Esophagus squamous epithelium (tissue), 5 donors: ENCODE results near the gene FLNB. TPM values are rescaled to one million over a fixed set of nuclear protein-coding genes. Genes with fewer than 3 reads are reported as not detected.
A peak's percentile ranks its signal among the peaks of the same experiment; 100 is the strongest.

ENCODE experiments used
- DNase-seq: peaks from one replicate; lab custom pipeline; 2025; lab: John Stamatoyannopoulos, UW
- H3K27ac ChIP-seq, 4 donors: fragments of 200-600 bp; sonication (generic); one replicate each; pipeline ENCODE4 v1.5.1; 2016 to 2019; ENCODE audit warnings: mild to moderate bottlenecking in 1 of 4
- H3K27me3 ChIP-seq, 4 donors: fragments of 200-600 bp; sonication (generic); 1 replicate in 3 of 4; 2 replicates in 1 of 4; pipeline versions ENCODE4 v1.5.1 to v1.6.0; 2017 to 2021; ENCODE audit warnings: antibody characterized with exemption in 1 of 4
- H3K36me3 ChIP-seq, 3 donors: fragments of 200-600 bp; sonication (generic); one replicate each; pipeline ENCODE4 v1.5.1; 2016 to 2019
- H3K4me1 ChIP-seq, 3 donors: fragments of 200-600 bp; sonication (generic); one replicate each; pipeline ENCODE4 v1.5.1; 2017 to 2019
- H3K4me3 ChIP-seq, 4 donors: fragments of 200-600 bp; sonication (generic); 1 replicate in 3 of 4; 2 replicates in 1 of 4; pipeline ENCODE4 v1.5.1; 2016 to 2019; ENCODE audit warnings: mild to moderate bottlenecking in 2 of 4, moderate library complexity in 1 of 4
- H3K9me3 ChIP-seq, 3 donors: fragments of 200-600 bp; sonication (generic); one replicate each; pipeline ENCODE4 v1.5.1; 2016 to 2019
- POLR2A ChIP-seq, 4 donors: fragments of 450-650 bp; IDR thresholded peaks; one replicate each; pipeline ENCODE4 v1.6.1; 2017; ENCODE audit warnings: antibody characterized with exemption in 4 of 4, mild to moderate bottlenecking in 4 of 4, moderate library complexity in 3 of 4
- WGBS, 2 donors: methylation state at CpG; one replicate each; pipeline ENCODE4 v1.1.5; 2018; 5-methylcytosine and 5-hydroxymethylcytosine counted together
- intact Hi-C: fragments of 100-400 bp; cut with DNase I; formaldehyde crosslinking; loops from one replicate; pipeline ENCODE4 v1.15.0; 2022
- total RNA-seq, 4 donors: library from RNA; depleted of rRNA; stranded (reverse); fragments of >200 nt; gene quantifications; one replicate each; pipeline ENCODE4 v1.1.0, GENCODE V29; 2016
- TF ChIP-seq, protein P1 (sequence below), 6 experiments: fragments of 450-650 bp in 4 of 6; fragments of 200-600 bp in 2 of 6; sonication (generic) in 2 of 6; IDR thresholded peaks; one replicate each; pipeline ENCODE4 v1.5.1; 2016 to 2019; ENCODE audit warnings: antibody characterized with exemption in 6 of 6, mild to moderate bottlenecking in 4 of 6, moderate library complexity in 4 of 6
- donor health status: DM: yes; HTN: yes; CAD: no.

The FLNB gene
- total RNA-seq, 4 donors from 2014 or later: 65.4 to 77.0 (median 71.5) TPM

DNA sequence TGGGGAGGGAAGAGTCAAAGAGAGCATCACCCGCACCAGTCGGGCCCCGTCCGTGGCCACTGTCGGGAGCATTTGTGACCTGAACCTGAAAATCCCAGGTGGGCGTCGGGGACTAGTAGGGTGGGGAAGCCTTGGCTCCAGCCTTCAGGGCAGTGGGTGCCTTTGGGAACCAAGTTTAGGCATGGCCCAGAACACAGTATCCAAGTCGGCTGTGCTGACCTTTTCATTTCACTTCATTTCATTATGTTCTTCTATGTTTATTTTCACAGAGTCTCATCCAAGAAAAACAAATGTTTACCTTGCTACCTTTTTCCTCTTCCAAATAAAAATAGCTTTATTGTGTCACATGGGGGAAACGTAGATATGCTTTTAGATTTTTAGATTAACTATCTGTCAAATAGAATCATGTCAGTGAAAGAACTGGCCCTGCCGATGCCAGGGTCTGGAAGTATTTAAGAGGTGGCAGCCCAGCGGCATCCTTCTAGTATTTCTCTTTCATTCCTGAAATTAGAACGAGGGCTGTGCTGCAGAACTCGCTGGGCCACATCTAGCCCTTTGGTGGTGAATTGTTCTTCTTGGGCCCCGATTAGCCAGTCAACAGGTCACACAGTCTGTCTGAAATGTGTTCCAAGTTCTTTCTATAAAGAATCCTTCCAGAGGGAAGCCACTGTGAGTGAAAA lies 142.0 kb downstream of the FLNB start:
- H3K4me3 ChIP-seq: no peak overlapping the region
- H3K4me1 ChIP-seq: no peaks in the 10 kb centered on the region
- TF ChIP-seq, protein P1, sequence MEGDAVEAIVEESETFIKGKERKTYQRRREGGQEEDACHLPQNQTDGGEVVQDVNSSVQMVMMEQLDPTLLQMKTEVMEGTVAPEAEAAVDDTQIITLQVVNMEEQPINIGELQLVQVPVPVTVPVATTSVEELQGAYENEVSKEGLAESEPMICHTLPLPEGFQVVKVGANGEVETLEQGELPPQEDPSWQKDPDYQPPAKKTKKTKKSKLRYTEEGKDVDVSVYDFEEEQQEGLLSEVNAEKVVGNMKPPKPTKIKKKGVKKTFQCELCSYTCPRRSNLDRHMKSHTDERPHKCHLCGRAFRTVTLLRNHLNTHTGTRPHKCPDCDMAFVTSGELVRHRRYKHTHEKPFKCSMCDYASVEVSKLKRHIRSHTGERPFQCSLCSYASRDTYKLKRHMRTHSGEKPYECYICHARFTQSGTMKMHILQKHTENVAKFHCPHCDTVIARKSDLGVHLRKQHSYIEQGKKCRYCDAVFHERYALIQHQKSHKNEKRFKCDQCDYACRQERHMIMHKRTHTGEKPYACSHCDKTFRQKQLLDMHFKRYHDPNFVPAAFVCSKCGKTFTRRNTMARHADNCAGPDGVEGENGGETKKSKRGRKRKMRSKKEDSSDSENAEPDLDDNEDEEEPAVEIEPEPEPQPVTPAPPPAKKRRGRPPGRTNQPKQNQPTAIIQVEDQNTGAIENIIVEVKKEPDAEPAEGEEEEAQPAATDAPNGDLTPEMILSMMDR (IDR thresholded peaks at IDR 0.05): no peak
- TF ChIP-seq POLR2A (IDR thresholded peaks at IDR 0.05): no peak
- DNase-seq: no peak
- no peaks in the 10 kb centered on the region for H3K9me3 ChIP-seq
- no peaks in the 10 kb centered on the region for H3K27me3 ChIP-seq
- peaks cover 6 to 100% (median 56%) of the 10 kb centered on the region in 3 donors for H3K36me3 ChIP-seq
- 78 to 80% methylated on average over 10 to 13 of the region's 14 CpGs for WGBS, 2 donors
- peak overlapping the region in 3 of 4 donors; percentile 6 to 44 (median 28) for H3K27ac ChIP-seq
- intact Hi-C loops: no loop called here

DNA sequence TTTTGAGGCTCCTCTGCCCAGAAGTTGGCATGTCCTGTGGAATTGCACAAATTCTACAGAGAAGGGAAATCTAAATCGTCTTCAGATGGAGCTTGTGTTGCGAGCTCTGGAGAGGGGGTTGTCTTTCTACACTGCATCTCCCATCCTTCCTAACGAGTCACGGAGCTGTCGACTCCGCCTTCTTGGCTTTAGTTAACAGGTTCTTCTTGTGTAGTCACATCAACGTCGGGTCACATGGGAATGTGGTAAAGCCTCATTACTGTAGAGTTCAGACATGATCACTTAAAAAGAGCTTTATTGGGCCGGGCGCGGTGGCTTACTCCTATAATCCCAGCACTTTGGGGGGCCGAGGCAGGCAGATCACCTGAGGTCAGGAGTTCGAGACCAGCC lies 142.6 kb downstream of the FLNB start:
- H3K9me3 ChIP-seq: no peaks in the 10 kb centered on the region
- no peak for DNase-seq
- no peaks in the 10 kb centered on the region for H3K27me3 ChIP-seq
- 67 to 83% methylated on average over 9 of the region's 13 CpGs for WGBS, 2 donors
- H3K27ac ChIP-seq: peak overlapping the region in 3 of 4 donors; percentile 6 to 44 (median 28)
- no peak overlapping the region for H3K4me3 ChIP-seq
- H3K36me3 ChIP-seq: peaks cover 6 to 100% (median 54%) of the 10 kb centered on the region in 3 donors
- H3K4me1 ChIP-seq: no peaks in the 10 kb centered on the region
- intact Hi-C loops: no loop called here
- TF ChIP-seq, protein P1 (IDR thresholded peaks at IDR 0.05): no peak
- TF ChIP-seq POLR2A (IDR thresholded peaks at IDR 0.05): no peak

DNA sequence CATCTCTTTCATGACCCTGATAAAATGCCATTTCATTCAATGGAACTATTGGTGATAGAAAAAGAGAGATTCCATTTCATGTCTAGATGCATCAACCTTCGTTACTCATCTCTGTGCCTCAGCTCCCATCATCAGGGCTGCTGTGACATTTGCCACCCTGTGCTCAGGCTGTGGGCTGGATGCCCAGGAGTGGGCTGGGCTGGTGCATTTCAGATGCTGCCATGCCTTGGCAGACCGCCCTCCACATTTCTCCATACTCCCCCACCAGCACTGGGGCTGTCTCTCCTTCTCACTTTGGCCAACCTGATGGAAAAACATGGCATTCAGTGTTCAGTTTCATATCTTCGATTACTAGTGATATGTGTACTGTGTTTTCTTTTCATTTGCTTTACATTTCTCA lies 143.4 kb downstream of the FLNB start:
- intact Hi-C loops: no loop called here
- no peak for DNase-seq
- no peak overlapping the region for H3K4me3 ChIP-seq
- WGBS, 2 donors: 72 to 89% methylated on average over 3 of the region's 3 CpGs
- TF ChIP-seq POLR2A (IDR thresholded peaks at IDR 0.05): no peak
- H3K36me3 ChIP-seq: peaks cover 10 to 100% (median 51%) of the 10 kb centered on the region in 3 donors
- H3K27ac ChIP-seq: peak overlapping the region in 3 of 4 donors; percentile 6 to 36 (median 8)
- H3K4me1 ChIP-seq: no peaks in the 10 kb centered on the region
- no peaks in the 10 kb centered on the region for H3K27me3 ChIP-seq
- H3K9me3 ChIP-seq: no peaks in the 10 kb centered on the region

DNA sequence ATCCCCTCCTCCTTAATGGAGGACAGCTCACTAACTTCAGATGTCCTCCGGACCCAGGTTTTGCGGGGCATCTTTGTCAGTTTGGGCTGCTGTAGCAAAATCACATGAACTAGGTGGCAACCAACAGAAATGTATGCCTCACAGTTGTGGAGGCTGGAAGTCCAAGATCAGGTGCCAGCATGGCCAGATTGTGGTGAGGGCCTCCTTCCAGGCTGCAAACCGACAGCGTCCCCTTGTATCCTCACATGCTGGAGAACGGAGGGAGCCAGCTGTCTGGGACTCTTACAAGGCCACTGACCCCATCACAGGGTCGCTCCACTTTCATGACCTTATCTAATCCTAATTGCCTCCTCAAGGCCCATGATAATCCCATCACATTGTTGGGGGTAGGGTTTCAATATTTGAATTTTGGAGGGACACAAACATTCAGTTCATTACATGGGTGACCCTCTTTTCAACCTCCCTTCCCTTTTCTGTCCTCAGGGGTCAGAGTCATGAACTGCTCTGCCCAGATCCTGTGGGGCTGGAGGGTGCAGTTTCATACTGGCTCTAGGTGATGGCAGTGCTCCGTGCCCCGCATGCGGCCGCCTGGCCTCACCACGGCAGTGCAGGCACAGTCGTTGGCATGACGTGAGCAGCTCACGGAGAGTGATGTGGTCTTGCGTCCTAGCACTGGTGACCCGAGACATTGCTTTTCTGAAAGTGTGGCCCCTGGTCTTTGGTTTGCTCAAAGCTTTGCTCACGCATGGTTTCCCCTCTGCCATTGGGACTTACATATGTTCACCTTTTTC lies 144.2 kb downstream of the FLNB start:
- H3K4me3 ChIP-seq: no peak overlapping the region
- no peak for DNase-seq

DNA sequence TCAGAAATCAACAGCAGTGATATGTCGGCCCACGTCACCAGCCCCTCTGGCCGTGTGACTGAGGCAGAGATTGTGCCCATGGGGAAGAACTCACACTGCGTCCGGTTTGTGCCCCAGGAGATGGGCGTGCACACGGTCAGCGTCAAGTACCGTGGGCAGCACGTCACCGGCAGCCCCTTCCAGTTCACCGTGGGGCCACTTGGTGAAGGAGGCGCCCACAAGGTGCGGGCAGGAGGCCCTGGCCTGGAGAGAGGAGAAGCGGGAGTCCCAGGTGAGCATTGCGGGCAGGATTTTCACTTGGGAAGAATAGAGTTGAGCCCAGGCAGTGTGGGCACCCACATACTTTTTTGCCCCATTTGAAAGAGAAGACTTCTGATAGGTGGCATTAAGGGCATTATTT lies 145.1 kb downstream of the FLNB start:
- H3K9me3 ChIP-seq: no peaks in the 10 kb centered on the region
- no peak for DNase-seq
- peaks cover 13 to 100% (median 34%) of the 10 kb centered on the region in 3 donors for H3K36me3 ChIP-seq
- no peak for TF ChIP-seq POLR2A (IDR thresholded peaks at IDR 0.05)
- TF ChIP-seq, protein P1 (IDR thresholded peaks at IDR 0.05): no peak
- H3K4me1 ChIP-seq: no peaks in the 10 kb centered on the region
- intact Hi-C loops: no loop called here
- 93 to 96% methylated on average over 9 to 16 of the region's 16 CpGs for WGBS, 2 donors
- no peak overlapping the region for H3K4me3 ChIP-seq
- no peak overlapping the region for H3K27ac ChIP-seq
- H3K27me3 ChIP-seq: no peaks in the 10 kb centered on the region

More for the DNA sequence above, 144.2 kb downstream of the FLNB start:
- Histone ChIP-seq H3K27ac (no peak overlapping the region), H3K9me3 (no peaks in the 10 kb centered on the region), H3K36me3 (peaks cover 13 to 100% (median 44%) of the 10 kb centered on the region in 3 donors), H3K4me1 (no peaks in the 10 kb centered on the region), H3K27me3 (no peaks in the 10 kb centered on the region)
- TF ChIP-seq POLR2A (IDR thresholded peaks at IDR 0.05): no peak
- TF ChIP-seq, protein P1 (IDR thresholded peaks at IDR 0.05): no peak
- 83 to 93% methylated on average over 13 to 17 of the region's 17 CpGs for WGBS, 2 donors
- intact Hi-C loops: no loop called here
